K562 (cell line): ENCODE measurements around the gene NKAIN4. TPM values are rescaled to one million over a fixed set of nuclear protein-coding genes. Genes with fewer than 3 reads are reported as not detected.

Source experiments
- DPF2 ChIP-seq: fragments of 450-650 bp; IDR thresholded peaks from 2 replicates; pipeline ENCODE4 v1.6.1; 2016
- EGR1 ChIP-seq: fragments of 450-650 bp; conservative IDR thresholded peaks from 2 replicates; pipeline ENCODE4 v1.6.1; 2017; ENCODE audit warnings: mild to moderate bottlenecking
- FOSL1 ChIP-seq: fragments of 200-800 bp; sonication (Bioruptor generic); conservative IDR thresholded peaks from 2 replicates; pipeline ENCODE4 v1.6.1; 2016; ENCODE audit warnings: missing genetic modification characterization, missing compliant biosample characterization
- GATAD2A ChIP-seq: fragments of 450-650 bp; IDR thresholded peaks from 2 replicates; pipeline ENCODE4 v1.6.1; 2017
- KLF1 ChIP-seq: fragments of 450-650 bp; IDR thresholded peaks from 2 replicates; pipeline ENCODE4 v1.6.1; 2016; ENCODE audit warnings: missing genetic modification characterization, missing compliant biosample characterization
- MITF ChIP-seq: IDR thresholded peaks from 2 replicates; pipeline ENCODE4 v1.6.1; 2014; ENCODE audit warnings: antibody characterized with exemption
- PCBP1 ChIP-seq: fragments of 200-400 bp; formaldehyde crosslinking; IDR thresholded peaks from 2 replicates; pipeline ENCODE4 v1.6.1; 2018; ENCODE audit warnings: mild to moderate bottlenecking, low read depth, low read length; ENCODE audit not compliant: poor library complexity, severe bottlenecking
- POU5F1 ChIP-seq: fragments of 150-350 bp; IDR thresholded peaks from 2 replicates; pipeline ENCODE4 v1.6.1; 2014; ENCODE audit warnings: borderline replicate concordance, low read length, low read depth, mild to moderate bottlenecking; ENCODE audit not compliant: partially characterized antibody
- SAP30 ChIP-seq: fragments of 200-600 bp; sonication (generic); IDR thresholded peaks from 2 replicates; pipeline ENCODE4 v1.6.1; 2012; ENCODE audit warnings: borderline replicate concordance, low read depth, mild to moderate bottlenecking, moderate library complexity, low read length, control low read depth, inconsistent platforms; ENCODE audit not compliant: insufficient read depth, poor library complexity, severe bottlenecking
- SLC30A9 ChIP-seq: fragments of 250-450 bp; sonication (Bioruptor Pico); IDR thresholded peaks from 2 replicates; pipeline ENCODE4 v1.8.0; 2022; ENCODE audit warnings: mild to moderate bottlenecking, moderate library complexity
- SMARCC2 ChIP-seq: fragments of 450-650 bp; IDR thresholded peaks from 2 replicates; pipeline ENCODE4 v1.6.1; 2017; ENCODE audit warnings: antibody characterized with exemption, moderate library complexity, mild to moderate bottlenecking, low read depth
- TRIM24 ChIP-seq, 2 experiments: fragments of 450-650 bp; IDR thresholded peaks; 2 replicates each; pipeline ENCODE4 v1.6.1; 2016
- XRCC5 ChIP-seq: fragments of 200-400 bp; formaldehyde crosslinking; IDR thresholded peaks from 2 replicates; pipeline ENCODE4 v1.6.1; 2017; ENCODE audit warnings: low read depth, mild to moderate bottlenecking, low read length
- YBX1 ChIP-seq: fragments of 450-650 bp; IDR thresholded peaks from 2 replicates; pipeline ENCODE4 v1.7.1; 2016; ENCODE audit warnings: mild to moderate bottlenecking
- YY1 ChIP-seq, 3 experiments: IDR thresholded peaks; 2 replicates each; pipeline ENCODE4 v1.6.1; 2011; ENCODE audit warnings: low read length in 2 of 3, mild to moderate bottlenecking in 2 of 3, moderate library complexity in 2 of 3, borderline replicate concordance in 1 of 3, control low read depth in 1 of 3, low read depth in 1 of 3; ENCODE audit not compliant: insufficient read depth in 3 of 3, insufficient replicate concordance in 2 of 3, control insufficient read depth in 1 of 3, insufficient read length in 1 of 3; ENCODE audit errors: extremely low read depth in 1 of 3
- ZBTB49 ChIP-seq: sonication (generic); formaldehyde crosslinking; IDR thresholded peaks from 2 replicates; pipeline ENCODE4 v1.8.0; 2022; ENCODE audit warnings: missing genetic modification reagents, mild to moderate bottlenecking, borderline replicate concordance
- ZFP1 ChIP-seq: fragments of 450-650 bp; formaldehyde crosslinking; IDR thresholded peaks from 2 replicates; pipeline ENCODE4 v1.4.0; 2020; ENCODE audit warnings: mild to moderate bottlenecking, mixed read lengths
- ZNF696 ChIP-seq: fragments of 250-450 bp; sonication (Bioruptor Pico); conservative IDR thresholded peaks from 2 replicates; pipeline ENCODE4 v1.4.0; 2020; ENCODE audit warnings: mild to moderate bottlenecking, moderate library complexity
- polyA plus RNA-seq, 8 experiments: library from polyadenylated mRNA; depleted of rRNA in 4 of 8; stranded (reverse) in 5 of 8; unstranded in 3 of 8; fragments of >200 nt; fragmentation: Nextera tagmentation in 2 of 8; fragmentation: Illumina TruSeq in 1 of 8; extraction: Ambion mirVana in 2 of 8; extraction: Trizol in 1 of 8; gene quantifications; 2 replicates each; pipeline versions ENCODE4 v1.2.1 to v1.2.3, GENCODE V29; 2011 to 2014; ENCODE audit warnings: inconsistent platforms in 1 of 8, missing spikeins in 1 of 8
- total RNA-seq, 7 experiments: library from RNA; depleted of rRNA in 6 of 7; stranded (reverse); fragments of >200 nt in 6 of 7; fragmentation: Illumina TruSeq in 2 of 7; extraction: Trizol in 2 of 7; gene quantifications; 2 replicates each; pipeline versions ENCODE4 v1.2.1 to v1.2.3, GENCODE V29; 2011 to 2021; ENCODE audit warnings: low replicate concordance in 1 of 7
- TF ChIP-seq, protein P1 (sequence below): fragments of 250-450 bp; sonication (Bioruptor Pico); IDR thresholded peaks from 2 replicates; pipeline ENCODE4 v1.8.0; 2022; ENCODE audit warnings: moderate library complexity, mild to moderate bottlenecking, inconsistent platforms
- TF ChIP-seq, protein P2 (sequence below): fragments of 450-650 bp; formaldehyde crosslinking; IDR thresholded peaks from 2 replicates; pipeline ENCODE4 v1.4.0; 2020; ENCODE audit warnings: mild to moderate bottlenecking, moderate library complexity

Gene NKAIN4
- total and polyA plus RNA-seq, 9 of the 15 experiments (the other 6 are each of a cell fraction or from before 2014, with no cell fraction given), result not detected

DNA sequence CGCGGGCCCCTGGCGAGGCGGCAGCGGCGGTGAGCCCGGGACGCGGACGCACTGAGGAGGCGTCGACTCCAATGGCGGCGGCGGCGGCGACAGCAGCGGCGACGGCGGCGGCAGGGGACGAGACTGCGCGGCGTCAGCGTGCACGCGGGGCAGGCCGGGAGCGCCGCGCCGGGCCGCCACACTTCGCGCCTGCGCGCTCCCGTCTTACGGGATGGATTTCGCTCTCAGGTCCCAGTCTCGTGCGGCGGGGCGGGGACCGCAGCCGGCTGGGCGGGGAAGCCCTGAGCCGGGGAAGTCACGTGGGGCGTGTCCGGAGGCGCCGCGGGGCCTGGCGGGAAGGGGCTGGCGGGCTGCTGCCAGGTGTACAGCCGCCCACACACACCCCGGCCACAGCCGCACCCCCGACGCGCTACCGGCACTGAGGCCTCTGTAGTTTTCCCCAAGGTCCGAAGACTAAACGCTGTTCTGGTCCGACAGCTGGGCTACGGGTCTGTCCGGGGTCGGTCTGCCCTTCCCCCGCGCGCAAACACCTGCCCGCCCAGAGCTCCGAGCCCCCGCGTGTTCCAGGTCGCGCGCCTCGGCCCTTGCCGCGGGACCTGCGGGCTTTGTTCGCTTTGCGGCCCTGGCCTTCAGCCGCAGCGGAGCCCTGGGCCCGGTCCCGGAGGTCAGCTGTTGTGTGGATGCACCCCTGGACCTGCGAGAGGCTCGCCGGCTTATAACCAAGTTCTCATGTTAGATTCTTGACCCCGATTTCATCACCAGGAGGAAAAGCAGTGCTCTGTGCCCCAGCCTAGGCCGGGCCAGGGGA, 38.0 kb downstream of the NKAIN4 start, which contains the start of gene YTHDF1 (continued):
- 0 out of 2 replicates have a peak, but pooled peaks have one; percentile 35 for TF ChIP-seq ZBTB49
- TF ChIP-seq GATAD2A, result peak; percentile 55; the same call in 1 of the 2 replicates
- TF ChIP-seq FOSL1 (tag), result peak; percentile 32; the same call in 1 of the 2 replicates
- TF ChIP-seq, protein P1, sequence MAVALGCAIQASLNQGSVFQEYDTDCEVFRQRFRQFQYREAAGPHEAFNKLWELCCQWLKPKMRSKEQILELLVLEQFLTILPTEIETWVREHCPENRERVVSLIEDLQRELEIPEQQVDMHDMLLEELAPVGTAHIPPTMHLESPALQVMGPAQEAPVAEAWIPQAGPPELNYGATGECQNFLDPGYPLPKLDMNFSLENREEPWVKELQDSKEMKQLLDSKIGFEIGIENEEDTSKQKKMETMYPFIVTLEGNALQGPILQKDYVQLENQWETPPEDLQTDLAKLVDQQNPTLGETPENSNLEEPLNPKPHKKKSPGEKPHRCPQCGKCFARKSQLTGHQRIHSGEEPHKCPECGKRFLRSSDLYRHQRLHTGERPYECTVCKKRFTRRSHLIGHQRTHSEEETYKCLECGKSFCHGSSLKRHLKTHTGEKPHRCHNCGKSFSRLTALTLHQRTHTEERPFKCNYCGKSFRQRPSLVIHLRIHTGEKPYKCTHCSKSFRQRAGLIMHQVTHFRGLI, result 0 out of 2 replicates have a peak, but pooled peaks have one; percentile 26
- peak; percentile 29; the same call in 1 of the 2 replicates for TF ChIP-seq DPF2
- TF ChIP-seq ZNF696 (CRISPR knock-in tag), result no peak
- TF ChIP-seq SLC30A9 (CRISPR knock-in tag), result no peak
- no peak for TF ChIP-seq YBX1
- peak; percentile 52 to 92 (median 90) for TF ChIP-seq YY1 (IDR thresholded peaks at IDR 0.05; ENCODE audit: borderline replicate concordance in 1 of 3, control insufficient read depth in 1 of 3, extremely low read depth in 1 of 3, insufficient read depth in 3 of 3, insufficient read length in 1 of 3, insufficient replicate concordance in 2 of 3, low read depth in 1 of 3, low read length in 2 of 3)
- TF ChIP-seq MITF, result peak; percentile 77
- no peak for TF ChIP-seq XRCC5
- no peak for TF ChIP-seq POU5F1
- peak; percentile 79 for TF ChIP-seq KLF1 (tag)
- TF ChIP-seq ZFP1 (CRISPR knock-in tag), result no peak
- TF ChIP-seq SAP30, result peak; percentile 60
- TF ChIP-seq, protein P2, sequence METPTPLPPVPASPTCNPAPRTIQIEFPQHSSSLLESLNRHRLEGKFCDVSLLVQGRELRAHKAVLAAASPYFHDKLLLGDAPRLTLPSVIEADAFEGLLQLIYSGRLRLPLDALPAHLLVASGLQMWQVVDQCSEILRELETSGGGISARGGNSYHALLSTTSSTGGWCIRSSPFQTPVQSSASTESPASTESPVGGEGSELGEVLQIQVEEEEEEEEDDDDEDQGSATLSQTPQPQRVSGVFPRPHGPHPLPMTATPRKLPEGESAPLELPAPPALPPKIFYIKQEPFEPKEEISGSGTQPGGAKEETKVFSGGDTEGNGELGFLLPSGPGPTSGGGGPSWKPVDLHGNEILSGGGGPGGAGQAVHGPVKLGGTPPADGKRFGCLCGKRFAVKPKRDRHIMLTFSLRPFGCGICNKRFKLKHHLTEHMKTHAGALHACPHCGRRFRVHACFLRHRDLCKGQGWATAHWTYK, result peak; percentile 38; the same call in 1 of the 2 replicates
- TF ChIP-seq EGR1, result peak; percentile 96
- peak; percentile 0 for TF ChIP-seq PCBP1
- TF ChIP-seq SMARCC2, result 0 out of 2 replicates have a peak, but pooled peaks have one; percentile 22
- 0 out of 4 replicates have a peak, but pooled peaks of 1 of the 2 experiments have one; percentile 23 for TF ChIP-seq TRIM24 (IDR thresholded peaks at IDR 0.05)
